Activated T-cell treated with anti-CD3 and anti-CD28 coated beads, Interleukin-2, amount 50 U/mL, for 24 hours (primary cell): ENCODE measurements around the gene FAM174C.
"Not testable (repeated sequence)": the region's sequence is repeated elsewhere in the genome, so short reads cannot be mapped to it uniquely, and the experiment has no call there.

ENCODE experiments used
- DNase-seq: peaks from one replicate; pipeline ENCODE4 v3.0.0-alpha.2; 2020
- H3K27ac Mint-ChIP-seq: 2 replicates; pipeline ENCODE4 v1.8.0; 2020; ENCODE audit warnings: mild to moderate bottlenecking, mixed read lengths
- H3K27me3 Mint-ChIP-seq: 2 replicates; pipeline ENCODE4 v1.8.0; 2020; ENCODE audit warnings: mixed read lengths
- H3K36me3 Mint-ChIP-seq: 2 replicates; pipeline ENCODE4 v1.8.0; 2020; ENCODE audit warnings: low read depth, mixed read lengths
- H3K4me1 Mint-ChIP-seq: 2 replicates; pipeline ENCODE4 v1.8.0; 2020; ENCODE audit warnings: low read depth, mixed read lengths
- H3K4me3 Mint-ChIP-seq: 2 replicates; pipeline ENCODE4 v1.8.0; 2020; ENCODE audit warnings: mild to moderate bottlenecking, moderate library complexity, mixed read lengths
- H3K9me3 Mint-ChIP-seq: 2 replicates; pipeline ENCODE4 v1.8.0; 2020; ENCODE audit warnings: mixed read lengths

The FAM174C gene

GRCh38 chr19:1294688-1295087, 19.4 kb downstream of the FAM174C start:
- Mint-ChIP-seq H3K27me3 (peaks cover 42% of the 10 kb centered on the region), H3K4me3 (no peak overlapping the region), H3K36me3 (no peaks in the 10 kb centered on the region), H3K9me3 (no peaks in the 10 kb centered on the region), H3K4me1 (peaks cover 7% of the 10 kb centered on the region), H3K27ac (no peak overlapping the region)
- DNase-seq = no peak

GRCh38 chr19:1295169-1296012, 20.1 kb downstream of the FAM174C start:
- no peaks in the 10 kb centered on the region for H3K9me3 Mint-ChIP-seq
- peak; percentile 64 for DNase-seq
- H3K4me1 Mint-ChIP-seq = peaks cover 7% of the 10 kb centered on the region
- H3K27ac Mint-ChIP-seq = no peak overlapping the region
- no peaks in the 10 kb centered on the region for H3K36me3 Mint-ChIP-seq
- peaks cover 42% of the 10 kb centered on the region for H3K27me3 Mint-ChIP-seq
- H3K4me3 Mint-ChIP-seq = no peak overlapping the region

DNA sequence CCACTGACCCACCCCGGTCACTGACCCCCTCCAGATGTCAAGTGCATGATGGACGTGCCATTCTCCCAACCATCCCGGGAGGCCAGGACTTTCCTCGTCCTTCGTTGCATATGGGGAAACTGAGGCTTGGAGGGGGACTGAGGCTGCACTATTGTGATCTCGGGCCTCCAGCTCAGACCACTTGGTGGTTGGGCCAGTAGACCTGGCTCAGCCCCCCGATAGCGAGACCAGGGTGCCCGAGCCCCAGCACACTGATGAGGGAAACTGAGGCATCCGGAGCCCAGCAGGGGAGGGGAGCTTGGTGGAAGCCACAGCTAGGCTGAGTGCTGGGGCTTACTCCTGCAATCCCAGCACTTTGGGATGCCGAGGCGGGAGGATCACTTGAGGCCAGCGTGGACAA, 20.7 kb downstream of the FAM174C start:
- no peak for DNase-seq
- Mint-ChIP-seq H3K4me1 (peaks cover 7% of the 10 kb centered on the region), H3K4me3 (no peak overlapping the region), H3K27ac (no peak overlapping the region), H3K27me3 (peaks cover 41% of the 10 kb centered on the region), H3K36me3 (no peaks in the 10 kb centered on the region), H3K9me3 (no peaks in the 10 kb centered on the region)

DNA sequence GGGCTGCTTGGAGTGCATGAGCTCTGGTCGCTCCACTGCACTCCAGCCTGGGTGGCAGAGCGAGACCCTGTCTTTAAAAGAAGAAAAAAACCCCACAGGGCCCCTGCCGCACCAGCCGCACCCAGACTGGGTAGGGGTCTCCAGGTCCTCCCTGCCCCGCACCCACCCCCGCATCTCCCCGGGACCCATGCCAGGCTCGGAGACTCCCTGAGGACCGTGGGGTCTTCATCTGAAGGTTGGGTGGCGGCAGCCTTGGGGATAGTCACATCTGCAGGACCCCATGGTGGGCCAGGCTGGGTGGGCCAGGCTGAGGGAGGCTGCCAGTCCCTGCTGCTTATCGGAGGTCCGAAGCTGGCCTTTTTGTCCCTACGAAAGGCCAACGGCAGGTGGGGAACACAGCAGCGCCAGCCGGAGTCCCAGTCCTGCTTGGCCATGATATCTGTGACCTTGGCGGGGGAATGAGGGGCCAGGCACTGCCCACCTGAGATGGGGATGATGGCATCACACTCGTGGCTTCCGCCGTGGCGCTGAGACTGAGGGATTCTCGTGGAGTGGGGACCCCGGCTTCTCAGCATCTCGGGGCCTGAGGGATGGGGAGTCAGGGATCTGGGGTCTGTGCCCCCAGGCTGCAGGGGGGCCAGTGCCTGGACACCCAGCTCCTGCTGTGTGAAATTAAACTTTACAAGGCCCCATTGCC, 21.4 kb downstream of the FAM174C start:
- Mint-ChIP-seq H3K27me3 (peaks cover 39% of the 10 kb centered on the region), H3K27ac (no peak overlapping the region), H3K36me3 (no peaks in the 10 kb centered on the region), H3K4me3 (no peak overlapping the region), H3K9me3 (no peaks in the 10 kb centered on the region), H3K4me1 (peaks cover 7% of the 10 kb centered on the region)
- DNase-seq = no peak

DNA sequence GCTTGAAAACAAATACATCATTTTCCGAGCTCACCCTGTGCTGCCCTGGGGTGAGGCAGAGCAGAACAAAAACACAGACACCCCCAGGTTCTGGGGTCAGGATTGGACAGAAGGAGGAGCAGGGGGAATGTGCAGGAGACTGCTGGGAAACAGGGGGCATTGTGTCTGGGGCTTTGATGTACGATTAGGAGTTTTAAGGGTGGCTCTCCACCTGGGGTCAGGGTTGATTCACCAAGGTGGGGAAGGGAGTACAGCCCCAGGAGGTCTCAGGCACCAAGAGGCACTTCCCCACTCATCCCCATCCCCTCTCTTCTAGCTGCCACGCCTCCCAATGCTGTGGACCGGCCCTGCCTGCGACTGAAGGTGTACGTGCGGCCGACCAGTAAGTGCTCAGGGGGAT, 22.9 kb downstream of the FAM174C start:
- Mint-ChIP-seq H3K36me3 (no peaks in the 10 kb centered on the region), H3K27ac (no peak overlapping the region), H3K27me3 (peaks cover 28% of the 10 kb centered on the region), H3K9me3 (no peaks in the 10 kb centered on the region), H3K4me3 (no peak overlapping the region), H3K4me1 (peaks cover 7% of the 10 kb centered on the region)
- DNase-seq = no peak

- DNase-seq = no peak
- Mint-ChIP-seq H3K36me3 (no peaks in the 10 kb centered on the region), H3K27ac (no peak overlapping the region), H3K4me1 (peaks cover 5% of the 10 kb centered on the region), H3K27me3 (peaks cover 19% of the 10 kb centered on the region), H3K4me3 (no peak overlapping the region), H3K9me3 (no peaks in the 10 kb centered on the region)
Observed at GRCh38 chr19:1299801-1300200, 24.5 kb downstream of the FAM174C start.

DNA sequence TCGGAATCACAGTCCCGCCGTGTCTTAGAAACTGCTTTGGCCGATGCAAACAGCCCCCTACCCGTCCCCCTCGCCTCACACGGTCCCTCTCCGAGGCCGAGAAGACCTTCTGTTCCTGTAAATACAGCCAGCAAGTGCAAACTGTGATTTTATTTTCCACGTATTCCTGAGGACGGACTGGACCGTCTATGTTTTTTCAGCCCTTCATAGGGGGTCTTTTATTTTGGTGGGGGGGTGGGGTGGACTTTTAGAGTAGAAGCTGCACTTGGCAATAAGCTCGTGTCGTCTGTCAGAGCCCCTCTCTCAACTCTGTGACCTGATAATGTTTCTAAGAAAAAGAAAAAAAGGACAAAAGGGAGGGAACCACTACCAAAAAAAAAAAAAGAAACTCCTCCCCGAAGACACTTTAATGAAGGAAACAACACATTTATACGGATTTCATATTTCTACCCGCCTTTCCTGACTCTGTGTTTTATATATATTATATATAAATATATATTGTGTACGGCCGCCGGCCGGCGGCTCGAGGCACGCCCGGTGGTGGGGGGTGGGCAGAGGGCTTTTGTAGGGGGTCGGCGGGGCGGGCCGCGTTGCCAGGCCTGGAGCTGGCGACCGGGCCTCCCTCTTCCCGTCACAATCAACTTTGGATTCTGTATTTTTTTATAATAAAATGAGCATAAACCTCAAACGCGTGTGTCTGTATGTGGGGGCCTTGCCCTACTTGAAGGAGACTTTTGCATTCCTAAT, 25.6 kb downstream of the FAM174C start:
- Mint-ChIP-seq H3K4me3 (no peak overlapping the region), H3K4me1 (no peaks in the 10 kb centered on the region), H3K36me3 (no peaks in the 10 kb centered on the region), H3K9me3 (no peaks in the 10 kb centered on the region), H3K27me3 (peaks cover 13% of the 10 kb centered on the region), H3K27ac (no peak overlapping the region)
- no peak for DNase-seq

DNA sequence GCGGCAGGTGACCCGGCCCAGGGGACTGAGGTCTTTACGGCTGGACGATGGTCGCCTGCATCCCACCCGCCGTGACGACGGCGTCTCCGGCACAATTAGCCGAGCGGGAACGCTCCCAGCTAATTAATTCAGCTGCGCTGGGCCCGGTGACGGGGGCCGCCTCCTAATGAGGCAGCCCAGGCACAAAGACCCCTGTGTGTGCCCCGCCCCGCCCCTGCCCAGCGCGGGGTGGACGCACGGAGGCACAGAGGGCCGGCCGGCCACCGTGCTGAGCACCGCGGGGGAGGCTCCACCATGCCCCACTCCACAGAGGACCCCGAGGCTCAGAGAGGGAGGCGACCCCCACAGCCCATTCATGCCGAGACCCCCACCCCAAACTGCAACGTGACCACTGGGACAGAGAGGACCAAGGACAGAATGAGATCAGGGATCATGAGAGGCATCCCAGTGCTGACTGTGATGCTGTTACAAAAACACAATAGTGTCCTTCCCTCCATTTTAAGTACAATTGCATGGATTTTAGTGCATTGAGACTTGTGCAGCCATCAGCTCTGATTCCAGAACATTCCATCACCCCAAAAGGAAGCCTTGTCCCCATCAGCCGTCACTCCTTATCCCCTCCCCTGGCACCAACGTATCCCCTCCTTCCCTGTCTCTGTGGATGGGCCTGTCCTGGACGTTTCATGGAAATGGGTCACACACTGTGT, 27.4 kb downstream of the FAM174C start:
- Mint-ChIP-seq H3K27me3 (peaks cover 3% of the 10 kb centered on the region), H3K4me1 (no peaks in the 10 kb centered on the region), H3K36me3 (no peaks in the 10 kb centered on the region), H3K9me3 (no peaks in the 10 kb centered on the region), H3K4me3 (no peak overlapping the region), H3K27ac (no peak overlapping the region)
- no peak for DNase-seq

GRCh38 chr19:1304197-1304924, 29.0 kb downstream of the FAM174C start:
- Mint-ChIP-seq H3K4me1 (no peaks in the 10 kb centered on the region), H3K27me3 (no peaks in the 10 kb centered on the region), H3K27ac (no peak overlapping the region), H3K4me3 (no peak overlapping the region), H3K36me3 (no peaks in the 10 kb centered on the region), H3K9me3 (no peaks in the 10 kb centered on the region)
- no peak for DNase-seq

DNA sequence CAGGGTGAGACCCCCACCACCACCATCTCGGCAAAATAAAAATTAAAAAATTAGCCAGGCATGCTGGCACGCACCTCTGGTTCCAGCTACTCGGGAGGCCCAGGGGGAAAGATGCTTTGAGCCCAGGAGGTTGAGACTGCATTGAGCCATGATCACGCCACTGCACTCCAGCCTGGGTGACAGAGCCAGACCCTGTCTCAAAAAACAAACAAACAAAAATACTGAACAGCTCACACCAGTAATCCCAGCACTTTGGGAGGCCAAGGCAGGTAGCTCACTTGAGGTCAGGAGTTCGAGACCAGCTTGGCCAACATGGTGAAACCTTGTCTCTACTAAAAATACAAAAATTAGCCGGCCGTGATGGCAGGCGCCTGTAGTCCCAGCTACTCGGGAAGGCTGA, 30.0 kb downstream of the FAM174C start:
- not testable (repeated sequence) for H3K27me3 Mint-ChIP-seq, H3K4me1 Mint-ChIP-seq, H3K9me3 Mint-ChIP-seq, H3K27ac Mint-ChIP-seq, H3K4me3 Mint-ChIP-seq, H3K36me3 Mint-ChIP-seq, DNase-seq

GRCh38 chr19:1307320-1307719, 32.0 kb downstream of the FAM174C start:
- no peak for DNase-seq
- H3K4me3 Mint-ChIP-seq = no peak overlapping the region
- no peaks in the 10 kb centered on the region for H3K27me3 Mint-ChIP-seq
- H3K4me1 Mint-ChIP-seq = no peaks in the 10 kb centered on the region
- H3K9me3 Mint-ChIP-seq = no peaks in the 10 kb centered on the region
- no peaks in the 10 kb centered on the region for H3K36me3 Mint-ChIP-seq
- H3K27ac Mint-ChIP-seq = no peak overlapping the region

GRCh38 chr19:1307755-1308303, 32.5 kb downstream of the FAM174C start:
- no peak for DNase-seq
- no peaks in the 10 kb centered on the region for H3K36me3 Mint-ChIP-seq
- no peak overlapping the region for H3K27ac Mint-ChIP-seq
- no peak overlapping the region for H3K4me3 Mint-ChIP-seq
- H3K27me3 Mint-ChIP-seq = no peaks in the 10 kb centered on the region
- H3K4me1 Mint-ChIP-seq = no peaks in the 10 kb centered on the region
- no peaks in the 10 kb centered on the region for H3K9me3 Mint-ChIP-seq

DNA sequence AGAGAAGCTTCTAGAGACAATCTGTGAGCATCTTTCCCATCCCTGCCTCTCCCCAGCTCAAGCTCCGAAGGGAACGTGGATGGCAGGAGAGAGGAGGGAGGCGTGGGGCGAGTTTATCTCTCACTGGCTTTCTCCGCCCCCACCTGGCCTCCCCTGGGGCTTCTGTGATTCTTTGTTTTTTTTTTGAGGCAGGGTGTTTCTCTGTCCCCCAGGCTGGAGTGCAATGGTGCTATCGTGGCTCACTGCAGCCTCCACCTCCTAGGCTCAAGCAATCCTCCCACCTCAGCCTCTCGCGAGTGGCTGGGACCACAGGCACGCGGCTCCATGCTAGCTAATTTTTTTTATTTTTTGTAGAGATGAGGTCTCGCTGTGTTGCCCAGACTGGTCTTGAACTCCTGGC, 33.4 kb downstream of the FAM174C start:
- Mint-ChIP-seq H3K9me3 (no peaks in the 10 kb centered on the region), H3K4me3 (no peak overlapping the region), H3K4me1 (no peaks in the 10 kb centered on the region), H3K27ac (no peak overlapping the region), H3K27me3 (peaks cover 2% of the 10 kb centered on the region), H3K36me3 (no peaks in the 10 kb centered on the region)
- DNase-seq = no peak
